ACHN (cell line): ENCODE data around the gene NIF3L1.
A peak's percentile ranks its signal among the peaks of the same experiment; 100 is the strongest.

Experiments used
- DNase-seq: peaks from one replicate; pipeline ENCODE4 v3.0.0-alpha.2; 2015
- in situ Hi-C: cut with HindIII; loops from 2 replicates; pipeline ENCODE4 v1.10.0; 2017; ENCODE audit warnings: low sequenced_read_pairs, low pct_ligation_motif_present, low pct_unique_long_range_greater_than_20kb

The NIF3L1 gene

GRCh38 chr2:200943527-200944105 is 54.4 kb downstream of the NIF3L1 start:
- DNase-seq = no peak
- in situ Hi-C loops = no loop called here

- in situ Hi-C loops = no loop called here
- peak; percentile 87 for DNase-seq
Measured at GRCh38 chr2:200944467-200945394, 55.6 kb downstream of the NIF3L1 start.

GRCh38 chr2:200945395-200945729 is 56.2 kb downstream of the NIF3L1 start:
- in situ Hi-C loops = no loop called here
- DNase-seq = no peak

- no peak for DNase-seq
- in situ Hi-C loops = no loop called here
Measured at GRCh38 chr2:200950378-200950777, 61.2 kb downstream of the NIF3L1 start.
